Measurements from ENCODE around the gene CSRNP3. TPM values are rescaled to one million over a fixed set of nuclear protein-coding genes. Genes with fewer than 3 reads are reported as not detected.

CSRNP3 gene
- total and polyA plus RNA-seq, 2 donors, result 1.8 to 34.1 TPM

GRCh38 chr2:165682546-165682945, 213.0 kb downstream of the CSRNP3 start:
- Histone ChIP-seq H3K27ac (ENCODE audit: low read depth) (no peak overlapping the region), H3K36me3 (ENCODE audit: insufficient read depth) (no peaks in the 10 kb centered on the region), H3K4me1 (ENCODE audit: insufficient read depth) (no peaks in the 10 kb centered on the region), H3K4me3 (ENCODE audit: low read depth, low read length) (no peak overlapping the region)
- WGBS, result 51% methylated on average over 1 of the region's 1 CpG
- no peak for DNase-seq (ENCODE audit: extremely low spot score)

GRCh38 chr2:165686800-165687199, 217.3 kb downstream of the CSRNP3 start:
- H3K4me1 ChIP-seq (ENCODE audit: insufficient read depth), result peaks cover 1% of the 10 kb centered on the region
- 94% methylated on average over 2 of the region's 2 CpGs for WGBS

GRCh38 chr2:165687426-165688002, 218.0 kb downstream of the CSRNP3 start:
- Histone ChIP-seq H3K36me3 (ENCODE audit: insufficient read depth) (no peaks in the 10 kb centered on the region), H3K27ac (ENCODE audit: low read depth) (no peak overlapping the region), H3K4me1 (ENCODE audit: insufficient read depth) (peaks cover 1% of the 10 kb centered on the region), H3K4me3 (ENCODE audit: low read depth, low read length) (no peak overlapping the region)
- no peak for DNase-seq (ENCODE audit: extremely low spot score)
- WGBS, result 83% methylated on average over 4 of the region's 4 CpGs

More at GRCh38 chr2:165686800-165687199, 217.3 kb downstream of the CSRNP3 start:
- H3K27ac ChIP-seq (ENCODE audit: low read depth), result no peak overlapping the region
- H3K36me3 ChIP-seq (ENCODE audit: insufficient read depth), result no peaks in the 10 kb centered on the region
- DNase-seq (ENCODE audit: extremely low spot score), result no peak
- H3K4me3 ChIP-seq (ENCODE audit: low read depth, low read length), result no peak overlapping the region

- WGBS, result 47% methylated on average over 7 of the region's 7 CpGs
- H3K4me1 ChIP-seq (ENCODE audit: insufficient read depth), result peaks cover 1% of the 10 kb centered on the region
- no peak for DNase-seq (ENCODE audit: extremely low spot score)
- H3K36me3 ChIP-seq (ENCODE audit: insufficient read depth), result no peaks in the 10 kb centered on the region
- H3K27ac ChIP-seq (ENCODE audit: low read depth), result no peak overlapping the region
- no peak overlapping the region for H3K4me3 ChIP-seq (ENCODE audit: low read depth, low read length)
Measured at GRCh38 chr2:165691615-165692014, 222.1 kb downstream of the CSRNP3 start.

- H3K4me3 ChIP-seq (ENCODE audit: low read depth, low read length), result no peak overlapping the region
Measured at GRCh38 chr2:165692906-165693305, 223.4 kb downstream of the CSRNP3 start.

GRCh38 chr2:165693838-165694237, 224.3 kb downstream of the CSRNP3 start:
- Histone ChIP-seq H3K36me3 (ENCODE audit: insufficient read depth) (no peaks in the 10 kb centered on the region), H3K27ac (ENCODE audit: low read depth) (no peak overlapping the region), H3K4me1 (ENCODE audit: insufficient read depth) (peaks cover 1% of the 10 kb centered on the region), H3K4me3 (ENCODE audit: low read depth, low read length) (no peak overlapping the region)
- no peak for DNase-seq (ENCODE audit: extremely low spot score)
- WGBS, result 98% methylated on average over 1 of the region's 1 CpG

More at GRCh38 chr2:165692906-165693305, 223.4 kb downstream of the CSRNP3 start:
- whole genome bisulfite sequencing, result 94% methylated on average over 3 of the region's 3 CpGs
- DNase-seq (ENCODE audit: extremely low spot score), result no peak
- no peaks in the 10 kb centered on the region for H3K36me3 ChIP-seq (ENCODE audit: insufficient read depth)
- peaks cover 1% of the 10 kb centered on the region for H3K4me1 ChIP-seq (ENCODE audit: insufficient read depth)
- H3K27ac ChIP-seq (ENCODE audit: low read depth), result no peak overlapping the region

- Histone ChIP-seq H3K4me1 (ENCODE audit: insufficient read depth) (no peaks in the 10 kb centered on the region), H3K4me3 (ENCODE audit: low read depth, low read length) (no peak overlapping the region), H3K27ac (ENCODE audit: low read depth) (no peak overlapping the region), H3K36me3 (ENCODE audit: insufficient read depth) (no peaks in the 10 kb centered on the region)
- WGBS, result 92% methylated on average over 4 of the region's 4 CpGs
- no peak for DNase-seq (ENCODE audit: extremely low spot score)
Measured at GRCh38 chr2:165697748-165698443, 228.4 kb downstream of the CSRNP3 start.

GRCh38 chr2:165698444-165698884, 229.0 kb downstream of the CSRNP3 start:
- DNase-seq (ENCODE audit: extremely low spot score), result no peak
- H3K4me1 ChIP-seq (ENCODE audit: insufficient read depth), result no peaks in the 10 kb centered on the region
- H3K4me3 ChIP-seq (ENCODE audit: low read depth, low read length), result no peak overlapping the region
- no peaks in the 10 kb centered on the region for H3K36me3 ChIP-seq (ENCODE audit: insufficient read depth)
- 3% methylated on average over 4 of the region's 4 CpGs for WGBS
- no peak overlapping the region for H3K27ac ChIP-seq (ENCODE audit: low read depth)

GRCh38 chr2:165699946-165700345, 230.4 kb downstream of the CSRNP3 start:
- WGBS, result 92% methylated on average over 2 of the region's 2 CpGs
- H3K4me1 ChIP-seq (ENCODE audit: insufficient read depth), result no peaks in the 10 kb centered on the region
- DNase-seq (ENCODE audit: extremely low spot score), result no peak

GRCh38 chr2:165700531-165700930, 231.0 kb downstream of the CSRNP3 start:
- no peak for DNase-seq (ENCODE audit: extremely low spot score)
- no peaks in the 10 kb centered on the region for H3K36me3 ChIP-seq (ENCODE audit: insufficient read depth)
- H3K4me3 ChIP-seq (ENCODE audit: low read depth, low read length), result no peak overlapping the region
- no peaks in the 10 kb centered on the region for H3K4me1 ChIP-seq (ENCODE audit: insufficient read depth)
- H3K27ac ChIP-seq (ENCODE audit: low read depth), result no peak overlapping the region
- 69% methylated on average over 5 of the region's 5 CpGs for WGBS

More at GRCh38 chr2:165699946-165700345, 230.4 kb downstream of the CSRNP3 start:
- H3K36me3 ChIP-seq (ENCODE audit: insufficient read depth), result no peaks in the 10 kb centered on the region
- no peak overlapping the region for H3K4me3 ChIP-seq (ENCODE audit: low read depth, low read length)
- no peak overlapping the region for H3K27ac ChIP-seq (ENCODE audit: low read depth)

- Histone ChIP-seq H3K27ac (ENCODE audit: low read depth) (no peak overlapping the region), H3K36me3 (ENCODE audit: insufficient read depth) (no peaks in the 10 kb centered on the region), H3K4me3 (ENCODE audit: low read depth, low read length) (no peak overlapping the region), H3K4me1 (ENCODE audit: insufficient read depth) (no peaks in the 10 kb centered on the region)
- 74% methylated on average over 6 of the region's 6 CpGs for WGBS
- DNase-seq (ENCODE audit: extremely low spot score), result no peak
Measured at GRCh38 chr2:165701147-165701546, 231.6 kb downstream of the CSRNP3 start.

GRCh38 chr2:165706960-165707487, 237.5 kb downstream of the CSRNP3 start:
- Histone ChIP-seq H3K4me1 (ENCODE audit: insufficient read depth) (no peaks in the 10 kb centered on the region), H3K36me3 (ENCODE audit: insufficient read depth) (no peaks in the 10 kb centered on the region), H3K4me3 (ENCODE audit: low read depth, low read length) (no peak overlapping the region), H3K27ac (ENCODE audit: low read depth) (no peak overlapping the region)
- WGBS, result 78% methylated on average over 3 of the region's 3 CpGs
- DNase-seq (ENCODE audit: extremely low spot score), result no peak

GRCh38 chr2:165716091-165716490, 246.6 kb downstream of the CSRNP3 start:
- H3K27ac ChIP-seq (ENCODE audit: low read depth), result no peak overlapping the region
- WGBS, result 70% methylated on average over 1 of the region's 1 CpG

GRCh38 chr2:165718610-165719210, 249.2 kb downstream of the CSRNP3 start:
- Histone ChIP-seq H3K4me3 (ENCODE audit: low read depth, low read length) (no peak overlapping the region), H3K4me1 (ENCODE audit: insufficient read depth) (no peaks in the 10 kb centered on the region), H3K36me3 (ENCODE audit: insufficient read depth) (no peaks in the 10 kb centered on the region), H3K27ac (ENCODE audit: low read depth) (no peak overlapping the region)
- DNase-seq (ENCODE audit: extremely low spot score), result no peak
- WGBS, result 67% methylated on average over 1 of the region's 1 CpG

More at GRCh38 chr2:165716091-165716490, 246.6 kb downstream of the CSRNP3 start:
- no peak for DNase-seq (ENCODE audit: extremely low spot score)
- Histone ChIP-seq H3K36me3 (ENCODE audit: insufficient read depth) (no peaks in the 10 kb centered on the region), H3K4me1 (ENCODE audit: insufficient read depth) (no peaks in the 10 kb centered on the region), H3K4me3 (ENCODE audit: low read depth, low read length) (no peak overlapping the region)
